Right lobe of liver (tissue), 4 donors: ENCODE data around the gene EPB41.

Experiments
- CTCF ChIP-seq, 4 donors: fragments of 200-600 bp in 3 of 4; fragments of 450-650 bp in 1 of 4; IDR thresholded peaks; one replicate each; pipeline versions ENCODE4 v1.5.1 to v1.8.0; 2016 to 2022; ENCODE audit warnings: antibody characterized with exemption in 4 of 4, mild to moderate bottlenecking in 2 of 4
- POLR2A ChIP-seq: fragments of 450-650 bp; IDR thresholded peaks from one replicate; pipeline ENCODE4 v1.6.1; 2017; ENCODE audit warnings: antibody characterized with exemption, mild to moderate bottlenecking
- donor health status: DM: no; HTN: no; CAD: no.
- donor health status: DM: no; HTN: no; CAD: no.
- donor health status: DM: no; HTN: yes; CAD: no.

- TF ChIP-seq POLR2A: no peak
- TF ChIP-seq CTCF (IDR thresholded peaks at IDR 0.05): no peak
These were observed 252.0 kb downstream of the EPB41 start for GRCh38 chr1:29166291-29166878.
